HEK293T (cell line): ENCODE measurements around the gene C12orf60.

ENCODE experiments used
- ARNT ChIP-seq: fragments of 450-650 bp; IDR thresholded peaks from 2 replicates; pipeline ENCODE4 v1.6.1; 2017; ENCODE audit warnings: mild to moderate bottlenecking
- CTBP1 ChIP-seq: fragments of 450-650 bp; IDR thresholded peaks from 2 replicates; pipeline ENCODE4 v1.6.1; 2016; ENCODE audit warnings: borderline replicate concordance
- ELF4 ChIP-seq: fragments of 450-650 bp; IDR thresholded peaks from 2 replicates; pipeline ENCODE4 v1.6.1; 2017; ENCODE audit warnings: antibody characterized with exemption
- FOXA1 ChIP-seq: fragments of 450-650 bp; IDR thresholded peaks from 2 replicates; pipeline ENCODE4 v1.6.1; 2016; ENCODE audit warnings: mild to moderate bottlenecking
- FOXM1 ChIP-seq: fragments of 450-650 bp; IDR thresholded peaks from 2 replicates; pipeline ENCODE4 v1.6.1; 2017; ENCODE audit warnings: mild to moderate bottlenecking, borderline replicate concordance
- HDGF ChIP-seq: fragments of 450-650 bp; IDR thresholded peaks from 2 replicates; pipeline ENCODE4 v1.6.1; 2017; ENCODE audit warnings: antibody characterized with exemption, borderline replicate concordance
- L3MBTL2 ChIP-seq: fragments of 450-650 bp; conservative IDR thresholded peaks from 2 replicates; pipeline ENCODE4 v1.6.1; 2016; ENCODE audit warnings: mild to moderate bottlenecking
- SP1 ChIP-seq: fragments of 450-650 bp; IDR thresholded peaks from 2 replicates; pipeline ENCODE4 v1.6.1; 2017
- TARDBP ChIP-seq: fragments of 450-650 bp; IDR thresholded peaks from 2 replicates; pipeline ENCODE4 v1.6.1; 2016

DNA sequence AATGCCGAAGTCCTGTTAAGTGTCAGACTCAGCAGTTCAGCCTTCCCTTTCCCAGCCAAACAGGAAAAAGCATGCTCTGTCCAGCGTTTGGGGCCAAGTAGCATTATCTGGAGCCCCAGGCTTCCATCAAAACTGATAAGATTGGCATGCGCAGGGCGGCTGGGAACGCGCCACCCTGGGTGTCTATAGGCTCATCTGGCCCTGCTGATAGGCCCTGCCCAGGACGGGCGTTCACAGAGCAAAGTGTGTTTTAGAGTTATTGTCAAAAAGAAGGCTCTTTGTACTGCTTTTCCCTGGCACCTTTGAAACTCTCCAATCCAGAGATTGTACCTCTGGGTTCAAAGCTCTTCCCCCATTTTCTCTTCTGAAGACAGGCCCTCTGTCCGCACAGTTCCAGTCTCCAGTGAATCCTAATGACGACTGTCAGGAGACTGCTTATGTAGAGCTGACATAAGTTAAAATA, 40.0 kb downstream of the C12orf60 start, which contains the start of gene ART4:
- TF ChIP-seq TARDBP (no peak), SP1 (no peak), CTBP1 (no peak), HDGF (no peak), FOXM1 (no peak), ELF4 (no peak), L3MBTL2 (no peak), ARNT (no peak), FOXA1 (no peak)
